ENCODE data around the gene GDF3. TPM values are rescaled to one million over a fixed set of nuclear protein-coding genes. Genes with fewer than 3 reads are reported as not detected.

GDF3 gene
- total RNA-seq, 5 donors from 2014 or later (not counting 1 experiment from before 2014, with no cell fraction given) = not detected

DNA sequence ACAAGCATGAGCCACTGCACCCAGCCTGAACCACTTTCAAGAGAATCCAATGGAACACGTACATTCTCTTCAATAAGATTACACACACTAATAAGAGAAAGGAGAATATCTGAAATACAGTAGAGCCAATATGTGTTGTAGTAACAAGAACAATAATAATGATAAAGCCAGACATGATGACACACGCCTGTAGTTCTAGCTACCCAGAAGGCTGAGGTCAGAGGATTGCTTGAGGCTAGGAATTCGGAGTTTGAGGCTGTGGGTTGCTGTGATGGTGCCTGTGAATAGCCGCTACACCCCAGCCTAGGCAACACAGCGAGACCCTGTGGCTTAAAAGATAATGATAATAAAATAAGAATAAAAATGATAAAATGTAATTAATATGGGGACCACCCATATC lies 45.5 kb downstream of the GDF3 start:
- Histone ChIP-seq H3K27ac (ENCODE audit: low read length) (no peak overlapping the region), H3K27me3 (replicated peaks in 1 of 2; ENCODE audit: control insufficient read depth in 2 of 2, extremely low read depth in 1 of 2, insufficient read depth in 2 of 2, low read length in 1 of 2) (peaks cover 0 to 4% of the 10 kb centered on the region in 2 experiments), H3K9me3 (no peaks in the 10 kb centered on the region), H3K36me3 (ENCODE audit: control insufficient read depth in 2 of 2, extremely low read depth in 1 of 2, insufficient read depth in 1 of 2, low read length in 1 of 2) (no peaks in the 10 kb centered on the region), H3K4me3 (ENCODE audit: control insufficient read depth in 1 of 2, extremely low read depth in 1 of 2, low read length in 1 of 2) (no peak overlapping the region), H3K4me1 (ENCODE audit: control insufficient read depth in 1 of 2, extremely low read depth in 1 of 2, insufficient read depth in 2 of 2, low read length in 2 of 2) (no peaks in the 10 kb centered on the region)
- Mint-ChIP-seq H3K36me3 (no peaks in the 10 kb centered on the region), H3K4me1 (peaks cover 3 to 4% (median 4%) of the 10 kb centered on the region in 3 donors), H3K27ac (no peak overlapping the region), H3K27me3 (peaks cover 0 to 7% of the 10 kb centered on the region in 2 donors), H3K4me3 (no peak overlapping the region), H3K9me3 (no peaks in the 10 kb centered on the region)
- CTCF ChIA-PET = interaction anchor here in 1 of 2 donors (1.2 kb wide), 1 partner anchor 33 kb away, joined by 3 read pairs; no protein-coding TSS in a partner anchor
- POLR2A ChIA-PET = no interaction called here
- ATAC-seq (replicated peaks in 1 of 4) = no peak
- no peak for DNase-seq
- no CpG with 5 or more reads among the region's 5 CpGs for WGBS (ENCODE audit: insufficient coverage)

DNA sequence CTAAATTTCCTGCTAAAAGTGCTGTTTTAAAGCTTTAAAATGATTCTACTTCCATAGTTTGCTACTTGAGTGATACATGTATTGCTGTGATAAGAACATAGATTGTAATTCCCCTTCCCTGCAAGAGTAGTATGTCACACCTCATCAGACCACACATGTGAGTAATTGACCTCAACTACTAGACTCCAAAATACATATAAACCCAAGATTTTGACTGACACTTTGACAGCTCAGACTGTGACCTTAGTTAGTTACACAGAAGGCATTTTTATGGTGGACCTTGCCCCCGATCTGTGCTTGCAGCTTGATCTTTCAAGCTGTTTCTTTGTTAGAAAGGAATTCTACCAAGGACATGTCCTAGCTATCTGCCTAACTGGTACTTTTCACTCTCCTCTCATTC lies 48.5 kb downstream of the GDF3 start:
- no peak for ATAC-seq (replicated peaks in 1 of 4)
- Mint-ChIP-seq H3K36me3 (no peaks in the 10 kb centered on the region), H3K27me3 (peaks cover 0 to 2% of the 10 kb centered on the region in 2 donors), H3K4me3 (no peak overlapping the region), H3K4me1 (peaks cover 7 to 14% (median 9%) of the 10 kb centered on the region in 3 donors), H3K9me3 (no peaks in the 10 kb centered on the region), H3K27ac (no peak overlapping the region)
- Histone ChIP-seq H3K9me3 (no peaks in the 10 kb centered on the region), H3K27me3 (replicated peaks in 1 of 2; ENCODE audit: control insufficient read depth in 2 of 2, extremely low read depth in 1 of 2, insufficient read depth in 2 of 2, low read length in 1 of 2) (no peaks in the 10 kb centered on the region), H3K4me1 (ENCODE audit: control insufficient read depth in 1 of 2, extremely low read depth in 1 of 2, insufficient read depth in 2 of 2, low read length in 2 of 2) (no peaks in the 10 kb centered on the region), H3K36me3 (ENCODE audit: control insufficient read depth in 2 of 2, extremely low read depth in 1 of 2, insufficient read depth in 1 of 2, low read length in 1 of 2) (no peaks in the 10 kb centered on the region), H3K4me3 (ENCODE audit: control insufficient read depth in 1 of 2, extremely low read depth in 1 of 2, low read length in 1 of 2) (no peak overlapping the region), H3K27ac (ENCODE audit: low read length) (no peak overlapping the region)
- ChIA-PET POLR2A (no interaction called here), CTCF (interaction anchor here in 1 of 2 donors (0.8 to 1.1 kb wide), 2 partner anchors 9 to 13 kb away, joined by 3 read pairs; no protein-coding TSS in a partner anchor)
- no peak for DNase-seq
- WGBS (ENCODE audit: insufficient coverage) = no CpG with 5 or more reads among the region's 1 CpG

DNA sequence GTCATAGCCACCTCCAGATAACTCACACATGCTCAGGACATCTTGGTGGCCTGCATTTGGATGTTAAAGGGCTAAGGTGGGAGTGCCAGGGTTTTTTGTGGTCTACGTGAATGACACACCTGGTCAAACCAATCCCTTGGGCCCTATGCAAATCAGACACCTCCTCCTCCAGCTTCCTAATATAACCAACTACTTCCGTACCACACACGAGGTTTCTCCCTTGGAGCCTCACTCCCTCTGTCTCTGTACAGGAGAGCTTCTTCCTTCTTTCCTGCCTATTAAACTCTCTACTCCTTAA lies 49.4 kb downstream of the GDF3 start:
- no peaks in the 10 kb centered on the region for H3K9me3 Mint-ChIP-seq
- H3K4me1 Mint-ChIP-seq = peaks cover 16 to 24% (median 16%) of the 10 kb centered on the region in 3 donors
- H3K9me3 ChIP-seq = no peaks in the 10 kb centered on the region
- DNase-seq (no peak), ATAC-seq (replicated peaks in 1 of 4) (no peak)
- no peak overlapping the region for H3K27ac ChIP-seq (ENCODE audit: low read length)
- H3K27me3 Mint-ChIP-seq = peaks cover 0 to 2% of the 10 kb centered on the region in 2 donors
- 60% methylated on average over 2 of the region's 3 CpGs for WGBS (ENCODE audit: insufficient coverage)
- no peaks in the 10 kb centered on the region for H3K36me3 Mint-ChIP-seq
- CTCF ChIA-PET = no interaction called here
- no peaks in the 10 kb centered on the region for H3K36me3 ChIP-seq (ENCODE audit: control insufficient read depth in 2 of 2, extremely low read depth in 1 of 2, insufficient read depth in 1 of 2, low read length in 1 of 2)
- H3K4me1 ChIP-seq (ENCODE audit: control insufficient read depth in 1 of 2, extremely low read depth in 1 of 2, insufficient read depth in 2 of 2, low read length in 2 of 2) = peaks cover 2 to 5% of the 10 kb centered on the region in 2 experiments
- H3K27me3 ChIP-seq (replicated peaks in 1 of 2; ENCODE audit: control insufficient read depth in 2 of 2, extremely low read depth in 1 of 2, insufficient read depth in 2 of 2, low read length in 1 of 2) = no peaks in the 10 kb centered on the region
- no peak overlapping the region for H3K4me3 Mint-ChIP-seq
- POLR2A ChIA-PET = no interaction called here
- H3K4me3 ChIP-seq (ENCODE audit: control insufficient read depth in 1 of 2, extremely low read depth in 1 of 2, low read length in 1 of 2) = no peak overlapping the region
- no peak overlapping the region for H3K27ac Mint-ChIP-seq

DNA sequence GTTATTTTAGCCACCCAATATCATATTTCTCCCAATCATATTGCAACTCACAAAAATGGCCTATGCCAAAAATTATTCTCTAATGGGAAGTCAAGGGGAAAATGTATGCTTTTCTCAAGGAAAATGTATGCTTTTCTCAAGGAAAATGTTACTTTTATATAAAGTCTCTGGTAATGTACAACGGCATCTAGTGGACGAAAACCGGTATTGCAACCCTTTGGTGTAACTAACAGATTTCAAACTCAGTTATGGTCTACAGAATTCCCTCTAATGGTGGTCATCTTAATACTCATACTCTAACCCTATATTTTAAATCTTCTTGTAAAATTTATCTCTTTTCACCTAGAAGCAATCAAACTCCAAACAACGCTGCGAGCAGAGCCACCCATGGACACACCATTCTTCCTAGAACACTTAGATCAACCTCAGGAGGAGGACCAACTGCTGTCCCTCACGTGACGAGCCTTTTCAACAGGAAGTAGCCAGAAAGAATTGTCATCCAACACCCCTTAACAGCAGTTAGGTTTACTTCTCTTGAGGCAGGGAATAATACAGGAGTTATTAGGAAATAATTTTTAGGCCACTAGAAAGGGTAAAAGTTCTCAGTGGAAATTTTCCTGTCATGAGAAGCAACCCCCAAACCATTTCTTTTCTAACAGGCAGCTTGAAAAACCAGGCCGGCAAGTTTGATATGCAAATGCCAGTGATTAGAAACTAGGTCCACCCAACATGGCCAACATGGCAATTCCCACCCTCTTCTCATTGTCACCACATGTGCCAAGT lies 50.0 kb downstream of the GDF3 start:
- ATAC-seq (replicated peaks in 1 of 4) (no peak), DNase-seq (peak in 13 of 35 experiments; percentile 3 to 62 (median 21))
- Histone ChIP-seq H3K27me3 (replicated peaks in 1 of 2; ENCODE audit: control insufficient read depth in 2 of 2, extremely low read depth in 1 of 2, insufficient read depth in 2 of 2, low read length in 1 of 2) (no peaks in the 10 kb centered on the region), H3K4me3 (ENCODE audit: control insufficient read depth in 1 of 2, extremely low read depth in 1 of 2, low read length in 1 of 2) (no peak overlapping the region), H3K27ac (ENCODE audit: low read length) (no peak overlapping the region), H3K36me3 (ENCODE audit: control insufficient read depth in 2 of 2, extremely low read depth in 1 of 2, insufficient read depth in 1 of 2, low read length in 1 of 2) (no peaks in the 10 kb centered on the region), H3K4me1 (ENCODE audit: control insufficient read depth in 1 of 2, extremely low read depth in 1 of 2, insufficient read depth in 2 of 2, low read length in 2 of 2) (peaks cover 5 to 11% of the 10 kb centered on the region in 2 experiments), H3K9me3 (no peaks in the 10 kb centered on the region)
- Mint-ChIP-seq H3K4me1 (peaks cover 21 to 29% (median 21%) of the 10 kb centered on the region in 3 donors), H3K4me3 (no peak overlapping the region), H3K27me3 (peaks cover 0 to 2% of the 10 kb centered on the region in 2 donors), H3K9me3 (no peaks in the 10 kb centered on the region), H3K27ac (no peak overlapping the region), H3K36me3 (no peaks in the 10 kb centered on the region)
- ChIA-PET POLR2A (no interaction called here), CTCF (no interaction called here)
- WGBS (ENCODE audit: insufficient coverage) = 93% methylated on average over 2 of the region's 8 CpGs

DNA sequence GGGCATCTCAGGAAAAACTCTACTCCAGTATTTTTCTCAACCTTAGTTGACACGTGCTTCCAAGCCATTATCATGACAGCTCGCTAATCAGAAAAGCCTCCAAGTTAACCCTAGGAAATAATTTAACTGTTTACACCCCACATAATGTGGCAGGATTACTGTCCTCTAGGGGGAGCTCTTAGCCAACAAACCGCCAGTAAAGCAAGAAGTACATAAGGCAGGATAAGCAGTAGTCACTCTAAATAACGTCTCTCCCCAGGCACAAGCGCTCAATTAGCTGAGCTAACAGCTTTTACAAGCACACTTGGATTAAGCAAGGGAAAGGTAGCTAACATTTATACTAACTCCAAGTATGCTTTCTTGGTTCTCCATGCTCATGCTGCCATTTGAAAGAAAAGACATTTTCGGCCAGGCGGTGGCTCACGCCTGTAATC lies 52.7 kb downstream of the GDF3 start:
- no peaks in the 10 kb centered on the region for H3K36me3 ChIP-seq (ENCODE audit: control insufficient read depth in 2 of 2, extremely low read depth in 1 of 2, insufficient read depth in 1 of 2, low read length in 1 of 2)
- POLR2A ChIA-PET = no interaction called here
- CTCF ChIA-PET = interaction anchor here (0.6 to 1.5 kb wide), 6 partner anchors 9 to 1607 kb away, joined by 3 to 6 read pairs (median 3); no protein-coding TSS in a partner anchor
- Mint-ChIP-seq H3K36me3 (no peaks in the 10 kb centered on the region), H3K9me3 (no peaks in the 10 kb centered on the region), H3K4me3 (no peak overlapping the region), H3K27me3 (peaks cover 0 to 6% of the 10 kb centered on the region in 2 donors), H3K4me1 (peaks cover 36 to 48% (median 38%) of the 10 kb centered on the region in 3 donors), H3K27ac (peak overlapping the region in 1 of 2 donors; percentile 59)
- H3K27me3 ChIP-seq (replicated peaks in 1 of 2; ENCODE audit: control insufficient read depth in 2 of 2, extremely low read depth in 1 of 2, insufficient read depth in 2 of 2, low read length in 1 of 2) = peaks cover 0 to 3% of the 10 kb centered on the region in 2 experiments
- no peak for ATAC-seq (replicated peaks in 1 of 4)
- H3K4me3 ChIP-seq (ENCODE audit: control insufficient read depth in 1 of 2, extremely low read depth in 1 of 2, low read length in 1 of 2) = no peak overlapping the region
- peak in 2 of 35 experiments; percentile 2 to 32 for DNase-seq
- no peak overlapping the region for H3K27ac ChIP-seq (ENCODE audit: low read length)
- 70% methylated on average over 2 of the region's 8 CpGs for WGBS (ENCODE audit: insufficient coverage)
- H3K4me1 ChIP-seq (ENCODE audit: control insufficient read depth in 1 of 2, extremely low read depth in 1 of 2, insufficient read depth in 2 of 2, low read length in 2 of 2) = peaks cover 8 to 28% of the 10 kb centered on the region in 2 experiments
- no peaks in the 10 kb centered on the region for H3K9me3 ChIP-seq

DNA sequence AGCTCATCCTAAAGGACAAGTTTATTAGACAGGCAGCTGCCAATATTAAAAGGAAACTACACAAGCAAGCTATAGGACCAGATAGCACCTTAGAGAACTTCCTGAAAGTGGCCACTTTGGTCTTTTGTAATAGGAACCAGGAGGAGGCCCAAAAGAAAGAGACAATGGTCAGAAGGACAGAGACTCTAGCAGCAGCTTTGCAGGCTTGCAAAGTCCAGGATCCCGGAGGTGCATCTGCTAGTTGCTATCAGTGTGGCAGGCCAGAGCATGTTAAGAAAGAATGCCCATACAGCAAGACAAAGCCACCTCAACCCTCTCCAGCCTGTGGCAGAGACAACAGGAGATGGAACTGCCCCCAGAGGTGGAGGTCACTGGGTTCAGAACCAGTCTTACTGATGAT lies 53.3 kb downstream of the GDF3 start:
- POLR2A ChIA-PET = interaction anchor here in 1 of 2 donors (0.6 kb wide), 1 partner anchor 294 kb away, joined by 5 read pairs; no protein-coding TSS in a partner anchor
- Mint-ChIP-seq H3K36me3 (no peaks in the 10 kb centered on the region), H3K27ac (peak overlapping the region in 1 of 2 donors; percentile 59), H3K4me3 (no peak overlapping the region), H3K27me3 (peaks cover 0 to 6% of the 10 kb centered on the region in 2 donors), H3K9me3 (no peaks in the 10 kb centered on the region), H3K4me1 (peaks cover 36 to 48% (median 40%) of the 10 kb centered on the region in 3 donors)
- H3K36me3 ChIP-seq (ENCODE audit: control insufficient read depth in 2 of 2, extremely low read depth in 1 of 2, insufficient read depth in 1 of 2, low read length in 1 of 2) = no peaks in the 10 kb centered on the region
- H3K27ac ChIP-seq (ENCODE audit: low read length) = no peak overlapping the region
- H3K4me1 ChIP-seq (ENCODE audit: control insufficient read depth in 1 of 2, extremely low read depth in 1 of 2, insufficient read depth in 2 of 2, low read length in 2 of 2) = peaks cover 8 to 28% of the 10 kb centered on the region in 2 experiments
- ATAC-seq (replicated peaks in 1 of 4) (no peak), DNase-seq (no peak)
- 83% methylated on average over 1 of the region's 1 CpG for WGBS (ENCODE audit: insufficient coverage)
- no peaks in the 10 kb centered on the region for H3K9me3 ChIP-seq
- H3K4me3 ChIP-seq (ENCODE audit: control insufficient read depth in 1 of 2, extremely low read depth in 1 of 2, low read length in 1 of 2) = no peak overlapping the region
- peaks cover 0 to 4% of the 10 kb centered on the region in 2 experiments for H3K27me3 ChIP-seq (replicated peaks in 1 of 2; ENCODE audit: control insufficient read depth in 2 of 2, extremely low read depth in 1 of 2, insufficient read depth in 2 of 2, low read length in 1 of 2)
- CTCF ChIA-PET = interaction anchor here (0.6 to 1.5 kb wide), 7 partner anchors 9 to 1607 kb away, joined by 3 to 6 read pairs (median 3); no protein-coding TSS in a partner anchor

Measured in T-cell (primary cell).